Kidney (tissue), 14 donors: ENCODE measurements around the gene PLXNA2. TPM values are rescaled to one million over a fixed set of nuclear protein-coding genes. Genes with fewer than 3 reads are reported as not detected.

Experiments used
- DNase-seq, 5 donors: peaks; one replicate each; pipeline ENCODE4 v3.0.0-alpha.2; 2013 to 2020
- FAIRE-seq: peaks from 2 replicates; lab custom pipeline; 2012; peaks lifted over from hg19 to GRCh38; lab: Jason Lieb, UNC
- H3K27ac ChIP-seq, 2 donors: one replicate each; pipeline ENCODE4 v1.7.0; 2013; ENCODE audit warnings: low read depth in 2 of 2, low read length in 2 of 2, inconsistent platforms in 1 of 2
- H3K27me3 ChIP-seq: one replicate; pipeline ENCODE4 v1.7.1; 2013; ENCODE audit warnings: low read length, inconsistent platforms; ENCODE audit not compliant: control insufficient read depth, insufficient read depth
- H3K36me3 ChIP-seq, 3 donors: one replicate each; pipeline versions ENCODE4 v1.7.0 to v1.7.1; 2013; ENCODE audit warnings: low read length in 3 of 3, control low read depth in 1 of 3, inconsistent platforms in 1 of 3; ENCODE audit not compliant: insufficient read depth in 3 of 3, control insufficient read depth in 2 of 3
- H3K4me1 ChIP-seq, 3 donors: one replicate each; pipeline versions ENCODE4 v1.7.0 to v1.7.1; 2013; ENCODE audit warnings: low read length in 3 of 3, inconsistent platforms in 1 of 3, low read depth in 1 of 3; ENCODE audit not compliant: control insufficient read depth in 2 of 3, insufficient read depth in 2 of 3
- H3K4me3 ChIP-seq, 3 donors: one replicate each; pipeline versions ENCODE4 v1.7.0 to v1.8.1; 2013; ENCODE audit warnings: low read length in 3 of 3, control low read depth in 1 of 3, inconsistent platforms in 1 of 3
- H3K9ac ChIP-seq, 3 donors: one replicate each; pipeline versions ENCODE4 v1.7.0 to v1.7.1; 2013; ENCODE audit warnings: low read length in 3 of 3, control low read depth in 1 of 3, inconsistent platforms in 1 of 3
- H3K9me3 ChIP-seq, 3 donors: one replicate each; pipeline versions ENCODE4 v1.7.0 to v1.7.1; 2013; ENCODE audit warnings: low read length in 3 of 3, control low read depth in 1 of 3, inconsistent platforms in 1 of 3; ENCODE audit not compliant: control insufficient read depth in 2 of 3, insufficient read depth in 1 of 3
- intact Hi-C: fragments of 100-400 bp; cut with DNase I; formaldehyde crosslinking; loops from one replicate; pipeline ENCODE4 v1.11.1; 2022
- polyA plus RNA-seq: library from polyadenylated mRNA; stranded (reverse); fragments of 350-450 nt; fragmentation: Illumina TruSeq; extraction: RNeasy Lipid Tissue Mini Kit (QIAGEN cat#74804); gene quantifications from one replicate; pipeline ENCODE4 v1.2.3, GENCODE V29; 2014; ENCODE audit warnings: low read depth, low replicate concordance; ENCODE audit not compliant: insufficient read depth
- total RNA-seq: library from RNA; stranded (reverse); fragmentation: NEBNext Ultra II Directional; extraction: Animal tissue kit (Norgen Biotek cat#: 25700); gene quantifications from one replicate; pipeline ENCODE4 v1.2.1, GENCODE V29; 2021
- TF ChIP-seq, protein P1 (sequence below): IDR thresholded peaks from 3 replicates; pipeline ENCODE4 v1.5.1; 2012; ENCODE audit warnings: mild to moderate bottlenecking, moderate library complexity, borderline replicate concordance; ENCODE audit not compliant: insufficient read depth; ENCODE audit errors: extremely low read depth
- donor health status: control.
- donor health status: control.
- donor health status: control.
- donor health status: control.
- donor health status: control.
- donor health status: DM: yes; HTN: yes; CAD: no.
- donor health status: Normal renal cell carcinoma (clear cell type).

The PLXNA2 gene
- total and polyA plus RNA-seq, 2 donors from 2014 or later: 2.4 to 27.9 TPM

DNA sequence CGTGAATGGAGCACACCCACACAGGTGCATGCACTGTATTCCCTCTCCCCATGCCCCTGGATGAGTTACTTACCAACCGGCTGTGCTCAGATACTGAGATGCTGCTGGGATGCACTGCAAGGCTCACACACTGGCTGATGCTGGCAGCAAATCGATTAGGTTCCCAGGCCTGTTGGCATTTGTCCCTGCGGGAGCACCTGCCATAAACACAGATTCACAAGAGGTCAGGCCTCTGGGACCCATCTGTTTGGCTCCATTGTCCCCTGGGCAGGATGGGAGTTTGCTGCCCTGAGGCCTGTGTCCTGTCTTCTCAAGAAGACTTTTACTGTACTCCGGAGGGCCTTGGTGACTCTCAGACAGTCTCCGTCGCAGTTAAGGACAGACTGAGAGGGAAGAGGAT, 145.4 kb downstream of the PLXNA2 start:
- H3K27ac ChIP-seq: no peak overlapping the region
- no peak for DNase-seq
- TF ChIP-seq, protein P1, sequence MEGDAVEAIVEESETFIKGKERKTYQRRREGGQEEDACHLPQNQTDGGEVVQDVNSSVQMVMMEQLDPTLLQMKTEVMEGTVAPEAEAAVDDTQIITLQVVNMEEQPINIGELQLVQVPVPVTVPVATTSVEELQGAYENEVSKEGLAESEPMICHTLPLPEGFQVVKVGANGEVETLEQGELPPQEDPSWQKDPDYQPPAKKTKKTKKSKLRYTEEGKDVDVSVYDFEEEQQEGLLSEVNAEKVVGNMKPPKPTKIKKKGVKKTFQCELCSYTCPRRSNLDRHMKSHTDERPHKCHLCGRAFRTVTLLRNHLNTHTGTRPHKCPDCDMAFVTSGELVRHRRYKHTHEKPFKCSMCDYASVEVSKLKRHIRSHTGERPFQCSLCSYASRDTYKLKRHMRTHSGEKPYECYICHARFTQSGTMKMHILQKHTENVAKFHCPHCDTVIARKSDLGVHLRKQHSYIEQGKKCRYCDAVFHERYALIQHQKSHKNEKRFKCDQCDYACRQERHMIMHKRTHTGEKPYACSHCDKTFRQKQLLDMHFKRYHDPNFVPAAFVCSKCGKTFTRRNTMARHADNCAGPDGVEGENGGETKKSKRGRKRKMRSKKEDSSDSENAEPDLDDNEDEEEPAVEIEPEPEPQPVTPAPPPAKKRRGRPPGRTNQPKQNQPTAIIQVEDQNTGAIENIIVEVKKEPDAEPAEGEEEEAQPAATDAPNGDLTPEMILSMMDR: no peak
- H3K9me3 ChIP-seq: no peaks in the 10 kb centered on the region
- intact Hi-C loops: no loop called here
- H3K36me3 ChIP-seq: peaks cover 0 to 6% (median 4%) of the 10 kb centered on the region in 3 donors
- no peaks in the 10 kb centered on the region for H3K27me3 ChIP-seq
- no peak overlapping the region for H3K4me3 ChIP-seq
- H3K9ac ChIP-seq: no peak overlapping the region
- H3K4me1 ChIP-seq: no peaks in the 10 kb centered on the region
- no peak for FAIRE-seq

- DNase-seq (peak in 3 of 5 donors; percentile 55 to 66 (median 58)), FAIRE-seq (no peak)
- no peak overlapping the region for H3K4me3 ChIP-seq
- no peaks in the 10 kb centered on the region for H3K9me3 ChIP-seq
- H3K36me3 ChIP-seq: peaks cover 0 to 6% (median 4%) of the 10 kb centered on the region in 3 donors
- no peaks in the 10 kb centered on the region for H3K27me3 ChIP-seq
- H3K4me1 ChIP-seq: peaks cover 0 to 4% (median 3%) of the 10 kb centered on the region in 3 donors
- TF ChIP-seq, protein P1: peak; percentile 69
- no peak overlapping the region for H3K27ac ChIP-seq
- no peak overlapping the region for H3K9ac ChIP-seq
- intact Hi-C loops: no loop called here
Measured at GRCh38 chr1:208093754-208094719, 150.1 kb downstream of the PLXNA2 start.

- no peak overlapping the region for H3K27ac ChIP-seq
- TF ChIP-seq, protein P1: no peak
- H3K27me3 ChIP-seq: no peaks in the 10 kb centered on the region
- FAIRE-seq (no peak), DNase-seq (no peak)
- H3K9ac ChIP-seq: no peak overlapping the region
- intact Hi-C loops: no loop called here
- no peaks in the 10 kb centered on the region for H3K9me3 ChIP-seq
- H3K36me3 ChIP-seq: peaks cover 0 to 4% (median 2%) of the 10 kb centered on the region in 3 donors
- no peak overlapping the region for H3K4me3 ChIP-seq
- peaks cover 0 to 4% (median 3%) of the 10 kb centered on the region in 3 donors for H3K4me1 ChIP-seq
Measured at GRCh38 chr1:208093046-208093445, 151.1 kb downstream of the PLXNA2 start.
